ENCODE results near the gene PTPN5.
"Not testable (repeated sequence)": the region's sequence is repeated elsewhere in the genome, so short reads cannot be mapped to it uniquely, and the experiment has no call there.

PTPN5 gene

GRCh38 chr11:18791207-18791968 lies at the start of gene PTPN5:
PTPN5 (minus strand) TSS chr11:18791798; CDS start chr11:18771958, 19,840 bp downstream.
- no peak for DNase-seq

GRCh38 chr11:18836417-18836816 lies 44.8 kb upstream of the PTPN5 start:
- DNase-seq = no peak

GRCh38 chr11:18834754-18835466 lies 43.3 kb upstream of the PTPN5 start:
- no peak for DNase-seq

- not testable (repeated sequence) for DNase-seq
These were observed 28.6 kb upstream of the PTPN5 start for GRCh38 chr11:18820160-18820559.

GRCh38 chr11:18804199-18804999 lies 12.8 kb upstream of the PTPN5 start:
- no peak for DNase-seq

- peak; percentile 19 for DNase-seq
These were observed 11.0 kb upstream of the PTPN5 start for GRCh38 chr11:18802381-18803257.

GRCh38 chr11:18798799-18799469 lies 7.3 kb upstream of the PTPN5 start:
- DNase-seq = no peak

- DNase-seq = no peak
These were observed 3.4 kb upstream of the PTPN5 start for GRCh38 chr11:18794956-18795355.

GRCh38 chr11:18792827-18793226 lies 1.2 kb upstream of the PTPN5 start:
- no peak for DNase-seq

GRCh38 chr11:18791969-18792628 lies 501 bp upstream of the PTPN5 start:
- DNase-seq = no peak

GRCh38 chr11:18790883-18791206 lies 753 bp downstream of the PTPN5 start:
- no peak for DNase-seq

- DNase-seq = no peak
These were observed 1.7 kb downstream of the PTPN5 start for GRCh38 chr11:18789942-18790341.

- DNase-seq = no peak
These were observed 6.2 kb downstream of the PTPN5 start for GRCh38 chr11:18785411-18785810.

GRCh38 chr11:18780896-18781295 lies 10.7 kb downstream of the PTPN5 start:
- no peak for DNase-seq

- no peak for DNase-seq
These were observed 11.3 kb downstream of the PTPN5 start for GRCh38 chr11:18780329-18780728.

- DNase-seq = no peak
These were observed 13.1 kb downstream of the PTPN5 start for GRCh38 chr11:18778468-18778867.

GRCh38 chr11:18776324-18776723 lies 15.3 kb downstream of the PTPN5 start:
- DNase-seq = no peak

GRCh38 chr11:18775492-18776292 lies 15.9 kb downstream of the PTPN5 start:
- peak; percentile 43 for DNase-seq

- DNase-seq = no peak
These were observed 16.8 kb downstream of the PTPN5 start for GRCh38 chr11:18774801-18775200.

GRCh38 chr11:18773681-18774080 lies 17.9 kb downstream of the PTPN5 start:
- no peak for DNase-seq

GRCh38 chr11:18773104-18773503 lies 18.5 kb downstream of the PTPN5 start:
- no peak for DNase-seq

Measured in activated naive CD4-positive, alpha-beta T cell treated with Interleukin-2 at 50 U/mL for 16 hours (primary cell).